Fibroblast of villous mesenchyme (primary cell): ENCODE data around the gene KAZN. TPM values are rescaled to one million over a fixed set of nuclear protein-coding genes. Genes with fewer than 3 reads are reported as not detected.

ENCODE experiments used
- DNase-seq: peaks from one replicate; pipeline ENCODE4 v3.0.0-alpha.2; 2010; ENCODE audit warnings: low read depth
- H3K4me3 ChIP-seq: 2 replicates; pipeline ENCODE4 v1.5.1; 2011; ENCODE audit warnings: low read depth, mild to moderate bottlenecking, low read length
- total RNA-seq: library from RNA; depleted of rRNA; stranded (reverse); fragments of >200 nt; gene quantifications from 2 replicates; pipeline ENCODE4 v1.2.3, GENCODE V29; 2012
- TF ChIP-seq, protein P1 (sequence below): IDR thresholded peaks from 2 replicates; pipeline ENCODE4 v1.5.1; 2012; ENCODE audit warnings: low read depth, mild to moderate bottlenecking, low read length; ENCODE audit not compliant: insufficient read depth

KAZN gene
- total RNA-seq, 1 donor, result 8.6 TPM

DNA sequence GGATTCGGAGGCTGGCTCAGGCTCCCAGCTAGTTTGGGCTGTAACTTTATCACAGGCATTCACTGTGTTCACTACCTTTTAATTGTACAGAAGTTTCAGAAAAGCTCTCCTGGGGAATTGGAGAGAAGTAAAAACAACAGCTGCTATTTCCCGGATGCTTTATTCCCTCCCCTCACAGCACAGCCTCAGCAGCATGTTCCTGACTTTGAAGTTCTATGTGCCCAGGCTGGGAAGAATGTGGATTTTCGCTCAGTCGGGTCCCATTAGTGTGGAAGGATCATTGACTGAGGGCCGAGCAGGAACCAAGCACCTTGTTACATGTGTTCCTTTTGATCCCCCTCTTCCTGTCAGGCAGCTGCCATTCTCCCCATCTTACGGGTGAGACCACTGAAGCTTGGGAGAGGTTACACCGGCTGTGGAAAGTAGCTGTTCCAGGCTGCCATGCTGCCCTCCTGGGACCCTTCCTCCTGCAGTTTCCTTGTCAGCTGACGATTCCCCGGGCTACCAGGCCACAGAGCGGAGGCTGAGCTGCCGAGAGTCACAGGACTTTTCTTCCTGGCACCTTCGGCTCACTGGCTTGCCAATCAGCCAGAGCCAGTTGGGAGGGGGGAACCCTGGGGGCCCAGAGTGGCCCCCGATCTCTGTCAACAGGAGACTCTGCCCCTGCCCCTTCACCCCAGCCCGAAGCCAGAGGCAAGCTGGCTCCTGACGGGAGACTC is 331.9 kb downstream of the KAZN start:
- DNase-seq, result no peak
- TF ChIP-seq, protein P1, sequence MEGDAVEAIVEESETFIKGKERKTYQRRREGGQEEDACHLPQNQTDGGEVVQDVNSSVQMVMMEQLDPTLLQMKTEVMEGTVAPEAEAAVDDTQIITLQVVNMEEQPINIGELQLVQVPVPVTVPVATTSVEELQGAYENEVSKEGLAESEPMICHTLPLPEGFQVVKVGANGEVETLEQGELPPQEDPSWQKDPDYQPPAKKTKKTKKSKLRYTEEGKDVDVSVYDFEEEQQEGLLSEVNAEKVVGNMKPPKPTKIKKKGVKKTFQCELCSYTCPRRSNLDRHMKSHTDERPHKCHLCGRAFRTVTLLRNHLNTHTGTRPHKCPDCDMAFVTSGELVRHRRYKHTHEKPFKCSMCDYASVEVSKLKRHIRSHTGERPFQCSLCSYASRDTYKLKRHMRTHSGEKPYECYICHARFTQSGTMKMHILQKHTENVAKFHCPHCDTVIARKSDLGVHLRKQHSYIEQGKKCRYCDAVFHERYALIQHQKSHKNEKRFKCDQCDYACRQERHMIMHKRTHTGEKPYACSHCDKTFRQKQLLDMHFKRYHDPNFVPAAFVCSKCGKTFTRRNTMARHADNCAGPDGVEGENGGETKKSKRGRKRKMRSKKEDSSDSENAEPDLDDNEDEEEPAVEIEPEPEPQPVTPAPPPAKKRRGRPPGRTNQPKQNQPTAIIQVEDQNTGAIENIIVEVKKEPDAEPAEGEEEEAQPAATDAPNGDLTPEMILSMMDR, result no peak
- H3K4me3 ChIP-seq, result no peak overlapping the region

DNA sequence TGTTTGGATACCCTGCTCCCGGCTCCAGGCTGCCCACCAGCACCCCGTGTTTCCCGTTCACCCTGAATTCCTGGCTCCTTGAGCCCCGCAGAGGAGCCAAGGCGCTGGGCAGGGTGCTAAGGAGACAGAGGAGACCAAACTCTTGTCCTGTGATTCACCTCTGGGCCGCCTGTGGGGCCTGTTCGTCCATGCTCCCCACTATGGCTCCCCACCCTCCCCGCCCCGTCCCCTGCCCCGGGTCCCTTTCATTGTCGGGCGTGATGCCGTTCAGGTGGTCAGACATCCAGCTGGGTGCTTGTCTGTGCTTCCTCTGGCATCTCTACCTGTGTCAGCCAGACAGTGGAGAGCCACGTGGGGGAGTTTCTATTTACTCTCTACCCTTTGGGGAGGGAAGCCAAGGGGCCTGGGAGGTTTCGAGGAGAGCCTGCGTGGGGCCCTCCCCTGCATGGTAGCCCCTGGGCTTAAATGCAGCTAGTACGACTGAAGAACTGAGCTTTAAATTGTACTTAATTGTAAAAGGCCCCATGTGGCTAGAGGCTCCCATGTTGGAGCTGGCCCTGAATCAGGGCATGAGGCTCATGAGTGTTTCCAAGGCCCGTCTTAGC is 333.7 kb downstream of the KAZN start:
- DNase-seq, result no peak
- TF ChIP-seq, protein P1, result no peak

DNA sequence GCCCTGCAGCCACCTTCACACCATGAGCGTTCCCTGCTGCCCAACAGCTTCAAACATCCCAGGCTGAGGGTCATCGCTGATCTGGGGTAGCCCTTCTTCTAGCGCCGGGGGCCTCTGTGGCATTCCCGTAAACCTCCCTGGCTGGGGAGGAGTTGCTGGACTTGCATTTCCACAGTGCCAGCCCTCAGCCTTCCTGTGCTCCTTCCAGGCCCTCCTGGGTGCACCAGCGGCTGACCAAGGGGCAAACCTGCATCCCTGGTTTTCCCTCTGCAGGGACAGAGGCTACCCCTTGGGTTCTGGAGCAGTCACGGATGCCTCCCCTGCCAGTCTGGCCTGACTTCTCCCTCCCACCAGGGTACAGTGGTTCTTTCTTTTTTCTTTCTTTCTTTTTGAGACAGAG is 336.4 kb downstream of the KAZN start:
- TF ChIP-seq, protein P1, result no peak
- H3K4me3 ChIP-seq, result no peak overlapping the region

More for the DNA sequence above, 333.7 kb downstream of the KAZN start:
- no peak overlapping the region for H3K4me3 ChIP-seq

DNA sequence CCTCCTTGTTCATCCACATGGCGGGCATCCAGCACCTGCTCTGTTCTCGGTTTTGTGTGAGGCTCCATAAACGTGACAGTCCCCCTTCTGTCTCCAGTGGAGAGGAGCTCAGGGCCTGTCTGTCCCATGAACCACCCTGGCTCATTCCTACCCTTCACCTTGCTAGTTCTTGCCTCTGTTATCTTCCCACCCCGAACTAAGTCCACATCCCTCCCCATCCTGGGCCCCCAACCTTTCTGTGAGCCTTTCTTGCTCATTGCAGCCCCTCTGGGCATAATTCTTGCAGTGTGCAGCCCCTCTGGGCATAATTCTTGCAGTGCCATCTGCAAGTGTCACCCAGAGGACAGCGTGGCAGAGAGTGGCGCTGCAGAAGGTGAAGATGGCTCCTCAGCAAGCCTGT is 338.3 kb downstream of the KAZN start:
- TF ChIP-seq, protein P1, result no peak
- DNase-seq, result no peak

More for the DNA sequence above, 336.4 kb downstream of the KAZN start:
- DNase-seq, result no peak

DNA sequence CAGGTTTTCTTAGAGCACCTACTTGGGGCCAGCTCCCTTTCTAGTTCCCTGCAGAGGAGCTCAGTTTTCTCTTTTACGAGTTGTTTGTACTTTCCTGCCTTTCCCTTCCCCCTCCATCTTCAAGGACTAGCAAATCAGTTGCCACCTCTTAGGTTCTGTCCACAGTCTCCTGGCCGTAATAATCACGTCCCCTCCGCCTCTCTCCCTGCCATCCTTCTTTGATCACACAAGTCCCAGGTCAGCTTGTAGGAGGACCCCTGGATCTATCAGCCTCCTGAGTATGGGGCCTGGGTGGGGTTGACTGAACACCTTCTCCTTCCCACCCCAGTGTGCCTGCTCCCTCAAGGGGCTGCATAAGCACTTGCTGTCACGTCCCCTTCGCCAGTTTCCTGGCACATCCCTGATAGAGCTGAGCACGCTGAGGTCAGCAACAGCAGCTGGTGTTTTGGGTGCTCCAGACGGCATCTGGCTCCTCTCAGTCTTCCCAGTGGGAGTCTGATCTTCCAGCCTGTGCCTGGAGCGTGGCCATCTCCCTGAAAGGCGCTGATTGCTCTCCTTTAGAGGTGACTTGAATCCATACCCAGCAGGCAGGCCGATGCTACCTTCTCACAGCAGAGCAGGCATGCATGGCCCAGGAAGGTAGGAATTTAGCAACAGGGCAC is 338.9 kb downstream of the KAZN start:
- TF ChIP-seq, protein P1, result no peak
- peak; percentile 63 for DNase-seq
- H3K4me3 ChIP-seq, result no peak overlapping the region

More for the DNA sequence above, 338.3 kb downstream of the KAZN start:
- H3K4me3 ChIP-seq, result no peak overlapping the region

DNA sequence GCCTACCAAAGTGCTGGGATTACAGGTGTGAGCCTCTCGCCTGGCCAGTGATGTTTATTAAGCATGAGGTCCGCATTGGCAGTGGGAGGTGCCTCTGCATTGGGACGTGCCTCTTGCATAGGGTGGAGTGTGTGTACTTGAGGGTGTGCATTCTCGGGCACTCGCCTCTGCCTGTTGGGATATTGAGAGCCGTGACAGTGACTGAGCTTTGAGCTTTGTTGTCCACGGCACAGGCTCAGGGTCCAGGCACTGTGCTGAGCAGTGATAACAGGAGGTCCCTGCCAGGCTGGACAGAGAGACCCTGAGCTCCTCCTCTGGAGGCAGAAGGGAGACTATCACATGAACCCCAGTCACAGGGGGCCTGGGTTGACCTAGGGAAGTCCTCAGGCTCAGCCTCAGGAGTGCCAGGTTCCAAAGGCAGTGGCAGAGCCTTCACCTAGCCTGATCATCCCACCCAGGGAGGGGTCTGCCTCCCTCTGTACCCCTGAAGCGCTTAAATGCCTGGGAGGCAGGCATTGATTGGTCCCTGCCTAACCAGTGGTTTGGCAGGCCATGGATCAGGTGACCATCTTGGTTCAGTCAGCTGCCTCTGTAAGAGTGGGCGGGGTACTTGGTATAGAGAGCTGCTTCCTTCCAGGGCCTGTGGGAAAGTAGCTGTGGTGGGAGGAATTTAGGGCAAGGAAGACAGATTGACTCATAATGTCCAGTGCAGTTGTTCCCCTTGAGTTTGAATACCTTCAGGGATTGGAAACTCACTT is 341.2 kb downstream of the KAZN start:
- peak; percentile 79 for DNase-seq
- H3K4me3 ChIP-seq, result no peak overlapping the region
- TF ChIP-seq, protein P1, result no peak
